ENCODE measurements around the gene CAMK2A.
"Not testable (repeated sequence)": the region's sequence is repeated elsewhere in the genome, so short reads cannot be mapped to it uniquely, and the experiment has no call there.

CAMK2A gene

GRCh38 chr5:150254363-150254762 lies 35.2 kb downstream of the CAMK2A start:
- no peak for DNase-seq (ENCODE audit: low spot score)

- no peak for DNase-seq (ENCODE audit: low spot score)
Measured at GRCh38 chr5:150253416-150254208, 36.0 kb downstream of the CAMK2A start.

- no peak for DNase-seq (ENCODE audit: low spot score)
Measured at GRCh38 chr5:150252489-150252888, 37.1 kb downstream of the CAMK2A start.

- DNase-seq (ENCODE audit: low spot score): no peak
Measured at GRCh38 chr5:150251504-150251903, 38.1 kb downstream of the CAMK2A start.

GRCh38 chr5:150249744-150250143 lies 39.8 kb downstream of the CAMK2A start:
- DNase-seq (ENCODE audit: low spot score): no peak

GRCh38 chr5:150248946-150249345 lies 40.6 kb downstream of the CAMK2A start:
- DNase-seq (ENCODE audit: low spot score): no peak

GRCh38 chr5:150248493-150248892 lies 41.1 kb downstream of the CAMK2A start:
- not testable (repeated sequence) for DNase-seq (ENCODE audit: low spot score)

GRCh38 chr5:150247726-150248125 lies 41.8 kb downstream of the CAMK2A start:
- DNase-seq (ENCODE audit: low spot score): no peak

GRCh38 chr5:150246835-150247234 lies 42.7 kb downstream of the CAMK2A start:
- no peak for DNase-seq (ENCODE audit: low spot score)

GRCh38 chr5:150246429-150246828 lies 43.1 kb downstream of the CAMK2A start:
- DNase-seq (ENCODE audit: low spot score): no peak

GRCh38 chr5:150245808-150246207 lies 43.8 kb downstream of the CAMK2A start:
- no peak for DNase-seq (ENCODE audit: low spot score)

GRCh38 chr5:150245111-150245789 lies 44.3 kb downstream of the CAMK2A start:
- DNase-seq (ENCODE audit: low spot score): no peak

GRCh38 chr5:150244209-150244608 lies 45.4 kb downstream of the CAMK2A start:
- DNase-seq (ENCODE audit: low spot score): no peak

- DNase-seq (ENCODE audit: low spot score): no peak
Measured at GRCh38 chr5:150243590-150243989, 46.0 kb downstream of the CAMK2A start.

GRCh38 chr5:150242251-150242894 lies 47.2 kb downstream of the CAMK2A start:
- no peak for DNase-seq (ENCODE audit: low spot score)

GRCh38 chr5:150241298-150242160 lies 48.0 kb downstream of the CAMK2A start:
- DNase-seq (ENCODE audit: low spot score): no peak

- no peak for DNase-seq (ENCODE audit: low spot score)
Measured at GRCh38 chr5:150239794-150240122, 49.8 kb downstream of the CAMK2A start.

GRCh38 chr5:150239099-150239793 lies 50.3 kb downstream of the CAMK2A start:
- no peak for DNase-seq (ENCODE audit: low spot score)

GRCh38 chr5:150238646-150239045 lies 50.9 kb downstream of the CAMK2A start:
- DNase-seq (ENCODE audit: low spot score): no peak

- DNase-seq (ENCODE audit: low spot score): no peak
Measured at GRCh38 chr5:150236981-150237754, 52.4 kb downstream of the CAMK2A start.

- no peak for DNase-seq (ENCODE audit: low spot score)
Measured at GRCh38 chr5:150236313-150236712, 53.3 kb downstream of the CAMK2A start.

All from activated CD4-positive, alpha-beta T cell treated with anti-CD3 and anti-CD28 coated beads, Interleukin-2, Interleukin-4, amounts not matched to agents 100 ng/mL and 50 ng/mL, durations not matched to agents 16 hours and 8 hours (primary cell).